PFSK-1 (cell line): ENCODE data around the gene NTM.

Source experiments
- FOXP2 ChIP-seq: optimal IDR thresholded peaks from 2 replicates; pipeline ENCODE3; 2011; ENCODE audit warnings: borderline replicate concordance, control low read depth, inconsistent platforms; ENCODE audit not compliant: insufficient read depth; ENCODE audit errors: extremely low read length, extremely low read depth
- POLR2AphosphoS5 ChIP-seq: IDR thresholded peaks from 2 replicates; pipeline ENCODE4 v1.6.1; 2012; ENCODE audit warnings: low read depth, mild to moderate bottlenecking, control low read depth, low read length, moderate library complexity
- TF ChIP-seq, protein P1 (sequence below), 2 experiments: IDR thresholded peaks; 2 replicates each; pipeline versions ENCODE4 v1.6.1 to v1.8.0; 2011 to 2012; ENCODE audit warnings: low read depth in 2 of 2, low read length in 2 of 2, control low read depth in 1 of 2, inconsistent platforms in 1 of 2, mild to moderate bottlenecking in 1 of 2, moderate library complexity in 1 of 2; ENCODE audit not compliant: insufficient read depth in 1 of 2

- no peak for TF ChIP-seq POLR2AphosphoS5
- TF ChIP-seq FOXP2: no peak
- TF ChIP-seq, protein P1, sequence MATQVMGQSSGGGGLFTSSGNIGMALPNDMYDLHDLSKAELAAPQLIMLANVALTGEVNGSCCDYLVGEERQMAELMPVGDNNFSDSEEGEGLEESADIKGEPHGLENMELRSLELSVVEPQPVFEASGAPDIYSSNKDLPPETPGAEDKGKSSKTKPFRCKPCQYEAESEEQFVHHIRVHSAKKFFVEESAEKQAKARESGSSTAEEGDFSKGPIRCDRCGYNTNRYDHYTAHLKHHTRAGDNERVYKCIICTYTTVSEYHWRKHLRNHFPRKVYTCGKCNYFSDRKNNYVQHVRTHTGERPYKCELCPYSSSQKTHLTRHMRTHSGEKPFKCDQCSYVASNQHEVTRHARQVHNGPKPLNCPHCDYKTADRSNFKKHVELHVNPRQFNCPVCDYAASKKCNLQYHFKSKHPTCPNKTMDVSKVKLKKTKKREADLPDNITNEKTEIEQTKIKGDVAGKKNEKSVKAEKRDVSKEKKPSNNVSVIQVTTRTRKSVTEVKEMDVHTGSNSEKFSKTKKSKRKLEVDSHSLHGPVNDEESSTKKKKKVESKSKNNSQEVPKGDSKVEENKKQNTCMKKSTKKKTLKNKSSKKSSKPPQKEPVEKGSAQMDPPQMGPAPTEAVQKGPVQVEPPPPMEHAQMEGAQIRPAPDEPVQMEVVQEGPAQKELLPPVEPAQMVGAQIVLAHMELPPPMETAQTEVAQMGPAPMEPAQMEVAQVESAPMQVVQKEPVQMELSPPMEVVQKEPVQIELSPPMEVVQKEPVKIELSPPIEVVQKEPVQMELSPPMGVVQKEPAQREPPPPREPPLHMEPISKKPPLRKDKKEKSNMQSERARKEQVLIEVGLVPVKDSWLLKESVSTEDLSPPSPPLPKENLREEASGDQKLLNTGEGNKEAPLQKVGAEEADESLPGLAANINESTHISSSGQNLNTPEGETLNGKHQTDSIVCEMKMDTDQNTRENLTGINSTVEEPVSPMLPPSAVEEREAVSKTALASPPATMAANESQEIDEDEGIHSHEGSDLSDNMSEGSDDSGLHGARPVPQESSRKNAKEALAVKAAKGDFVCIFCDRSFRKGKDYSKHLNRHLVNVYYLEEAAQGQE (IDR thresholded peaks at IDR 0.05; ENCODE audit: insufficient read depth in 1 of 2, low read depth in 2 of 2, low read length in 2 of 2): no peak
Observed at GRCh38 chr11:131537196-131537595, 166.8 kb downstream of the NTM start.
